GM19238 (cell line): ENCODE results near the gene BANP.
"Not testable (repeated sequence)": the region's sequence is repeated elsewhere in the genome, so short reads cannot be mapped to it uniquely, and the experiment has no call there.

Experiments used
- DNase-seq: peaks from one replicate; pipeline ENCODE4 v3.0.0; 2011; ENCODE audit warnings: low spot score; ENCODE audit not compliant: insufficient read length

The BANP gene

DNA sequence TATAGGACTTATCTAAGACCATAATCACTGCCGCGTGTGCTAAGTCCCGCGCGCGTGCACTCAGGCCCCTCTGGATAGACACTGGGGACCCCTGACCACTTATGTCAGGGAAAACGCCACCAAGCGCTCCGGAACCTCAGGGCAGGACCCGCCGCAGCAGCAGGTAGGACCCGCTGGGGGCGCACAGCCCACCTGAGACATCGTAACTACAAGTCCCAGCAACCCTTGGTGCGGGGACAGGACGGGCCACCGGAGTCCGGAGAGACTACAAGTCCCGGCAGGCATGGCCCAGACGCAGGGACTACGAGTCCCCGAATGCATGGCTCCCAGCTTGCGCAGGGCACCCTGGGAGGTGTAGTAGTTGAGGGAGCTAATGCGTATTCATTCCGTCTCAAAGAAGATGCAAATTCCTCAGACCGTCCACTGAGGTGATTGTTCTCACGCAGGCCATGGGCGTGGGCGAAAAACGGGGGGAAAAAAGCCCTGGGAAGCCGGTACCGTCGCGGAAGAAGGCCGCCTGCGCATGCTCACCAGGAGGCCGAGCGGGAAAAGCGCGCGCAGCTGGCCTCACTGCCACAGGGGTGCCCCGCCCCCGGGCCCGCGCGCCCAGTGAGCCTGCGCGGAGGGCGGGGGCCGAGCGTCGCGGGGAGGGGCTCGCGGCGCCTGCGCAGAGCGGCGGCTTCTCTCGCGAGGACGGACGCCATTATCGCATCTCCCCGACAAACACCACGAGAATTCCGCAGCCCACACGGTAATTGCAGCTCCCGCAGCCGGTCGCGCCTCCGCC, at the start of gene BANP:
TSS of gene BANP (plus strand) at position 670 of the 787 bp plus-strand sequence. CDS start 23,682 bp downstream, outside the sequence.
- peak; percentile 99 for DNase-seq

DNA sequence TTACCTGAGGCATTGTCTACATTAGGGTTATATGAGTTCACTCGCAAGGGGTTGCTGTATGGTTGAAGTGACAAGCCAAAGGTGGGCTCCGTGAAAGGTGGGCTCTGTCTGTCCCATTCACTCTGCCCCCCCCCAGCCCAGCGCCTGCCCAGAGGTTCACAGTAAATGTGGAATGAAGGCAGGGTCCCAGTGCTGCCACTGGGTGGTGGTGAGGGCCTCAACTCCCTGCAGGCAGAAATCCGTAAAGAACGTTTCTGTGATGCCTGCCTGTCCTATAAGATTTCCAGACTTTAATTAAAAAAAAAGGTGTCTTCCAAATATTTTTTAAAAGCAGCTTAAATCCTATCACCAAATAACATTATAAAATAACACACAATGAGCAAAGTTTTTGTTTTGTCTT, 46.3 kb upstream of the BANP start:
- not testable (repeated sequence) for DNase-seq

- not testable (repeated sequence) for DNase-seq
Observed at GRCh38 chr16:87905521-87905920, 45.7 kb upstream of the BANP start.

DNA sequence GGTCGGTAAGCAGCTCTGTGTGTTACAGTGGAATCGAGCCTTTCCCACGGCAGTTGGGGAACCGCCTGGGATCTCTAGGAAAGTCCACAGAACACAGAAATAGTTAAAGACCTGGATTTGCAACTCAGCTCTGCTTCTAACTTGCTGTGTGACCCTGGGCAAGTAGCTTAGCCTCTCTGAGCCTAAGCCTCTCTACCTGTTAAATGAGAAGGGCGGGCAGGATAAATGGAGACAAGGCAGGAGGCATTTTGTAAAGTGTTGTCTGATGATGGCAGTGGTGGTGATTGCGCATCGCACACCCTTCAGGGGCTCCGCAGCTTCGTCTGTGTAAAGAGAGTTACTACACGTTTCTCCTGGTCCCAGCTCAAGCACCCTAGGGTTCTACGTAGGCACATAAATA, 43.1 kb upstream of the BANP start:
- not testable (repeated sequence) for DNase-seq

- DNase-seq, result peak; percentile 78
Observed at GRCh38 chr16:87909203-87909935, 41.9 kb upstream of the BANP start.

- DNase-seq, result not testable (repeated sequence)
Observed at GRCh38 chr16:87911106-87911763, 40.0 kb upstream of the BANP start.

DNA sequence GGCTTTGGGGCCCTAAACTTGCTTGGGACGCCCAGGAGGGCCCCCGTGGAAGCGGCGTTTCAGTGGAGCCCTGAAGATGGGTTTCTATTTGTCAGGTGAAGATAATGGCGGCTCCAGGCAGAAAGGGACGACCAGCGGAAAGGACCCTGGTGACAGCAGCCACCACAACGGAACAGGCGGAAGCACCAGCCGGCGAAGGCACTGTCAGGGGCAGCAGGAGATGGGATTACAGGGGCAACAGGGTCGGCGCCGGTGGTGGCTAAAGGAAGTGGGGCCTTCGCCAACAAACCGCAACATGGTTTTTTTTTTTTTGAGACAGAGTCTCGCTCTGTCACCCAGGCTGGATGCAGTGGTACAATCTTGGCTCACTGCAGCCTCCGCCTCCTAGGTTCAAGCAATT, 38.5 kb upstream of the BANP start:
- DNase-seq, result not testable (repeated sequence)

DNA sequence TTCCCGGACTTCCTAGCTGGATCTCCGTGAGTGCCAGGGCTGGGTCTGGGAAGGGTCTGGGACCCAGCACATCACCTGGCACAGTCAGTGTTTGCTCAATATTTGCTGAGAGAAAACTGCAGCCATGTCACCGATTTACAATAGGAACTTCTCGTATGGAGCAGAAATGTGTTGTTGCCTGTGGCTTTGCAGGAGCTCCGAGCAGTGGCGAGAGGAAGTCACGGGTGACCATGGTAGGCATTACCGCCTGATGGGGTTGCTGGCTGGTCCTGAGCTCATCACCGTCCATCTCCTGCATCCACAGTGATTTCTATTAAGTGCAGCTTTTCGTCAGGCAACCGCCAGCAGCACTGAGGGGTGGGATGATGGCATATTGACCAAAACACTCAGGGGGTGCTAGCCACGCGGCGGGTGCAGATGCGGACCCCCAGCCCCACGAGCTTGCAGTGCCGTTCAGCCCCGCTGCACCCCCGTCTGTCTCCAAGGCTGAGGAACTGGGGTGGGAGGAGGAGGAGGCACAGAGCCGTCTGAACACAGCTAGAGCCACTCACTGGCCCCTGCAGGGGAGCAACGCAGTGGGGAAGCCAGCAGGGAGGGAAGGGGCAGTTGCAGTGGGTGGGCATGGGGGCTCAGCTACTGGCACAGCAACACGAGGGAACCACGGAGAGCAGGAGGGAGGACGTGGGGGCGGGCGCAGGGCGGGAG, 37.1 kb upstream of the BANP start:
- not testable (repeated sequence) for DNase-seq

DNA sequence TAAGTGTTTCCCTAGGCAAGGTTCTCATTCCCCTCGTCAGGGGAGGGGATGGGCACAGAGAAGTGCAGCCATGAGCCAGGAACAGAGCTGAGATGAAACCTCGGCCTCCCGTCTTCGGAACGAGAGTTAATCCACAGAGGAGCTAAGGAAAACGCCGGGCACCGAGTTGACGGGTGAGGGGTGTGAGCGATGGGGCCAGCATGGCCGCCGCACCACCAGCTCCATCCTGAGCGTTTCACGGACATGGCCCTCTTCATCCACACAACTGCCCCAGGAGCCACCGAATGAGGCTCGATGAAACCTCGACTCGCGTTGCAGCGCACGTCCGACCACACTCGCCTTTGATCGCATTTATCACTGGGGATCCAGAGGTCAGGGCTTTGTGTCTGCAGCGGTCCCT, 36.4 kb upstream of the BANP start:
- DNase-seq, result no peak

GRCh38 chr16:87917503-87917902, 33.7 kb upstream of the BANP start:
- no peak for DNase-seq

DNA sequence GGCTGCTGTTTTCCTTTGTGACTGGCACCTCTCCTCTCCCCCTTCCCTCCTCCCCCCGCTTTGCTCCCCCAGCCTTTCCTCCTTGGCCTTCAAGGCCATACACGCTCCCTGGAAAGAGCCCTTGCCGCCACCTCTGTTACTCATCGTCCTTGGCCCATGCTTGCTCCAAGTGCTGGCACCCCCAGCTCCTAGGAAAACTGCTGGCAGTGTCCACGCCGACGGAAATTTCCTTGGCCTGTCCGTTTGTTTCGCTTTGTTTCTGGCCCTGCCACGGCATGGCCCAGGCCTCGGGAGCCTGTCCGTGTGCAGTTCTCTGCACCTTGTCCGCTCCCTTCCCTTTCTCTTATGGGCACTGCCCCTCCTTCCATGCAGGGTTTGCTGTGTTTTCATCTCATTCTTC, 32.9 kb upstream of the BANP start:
- no peak for DNase-seq

DNA sequence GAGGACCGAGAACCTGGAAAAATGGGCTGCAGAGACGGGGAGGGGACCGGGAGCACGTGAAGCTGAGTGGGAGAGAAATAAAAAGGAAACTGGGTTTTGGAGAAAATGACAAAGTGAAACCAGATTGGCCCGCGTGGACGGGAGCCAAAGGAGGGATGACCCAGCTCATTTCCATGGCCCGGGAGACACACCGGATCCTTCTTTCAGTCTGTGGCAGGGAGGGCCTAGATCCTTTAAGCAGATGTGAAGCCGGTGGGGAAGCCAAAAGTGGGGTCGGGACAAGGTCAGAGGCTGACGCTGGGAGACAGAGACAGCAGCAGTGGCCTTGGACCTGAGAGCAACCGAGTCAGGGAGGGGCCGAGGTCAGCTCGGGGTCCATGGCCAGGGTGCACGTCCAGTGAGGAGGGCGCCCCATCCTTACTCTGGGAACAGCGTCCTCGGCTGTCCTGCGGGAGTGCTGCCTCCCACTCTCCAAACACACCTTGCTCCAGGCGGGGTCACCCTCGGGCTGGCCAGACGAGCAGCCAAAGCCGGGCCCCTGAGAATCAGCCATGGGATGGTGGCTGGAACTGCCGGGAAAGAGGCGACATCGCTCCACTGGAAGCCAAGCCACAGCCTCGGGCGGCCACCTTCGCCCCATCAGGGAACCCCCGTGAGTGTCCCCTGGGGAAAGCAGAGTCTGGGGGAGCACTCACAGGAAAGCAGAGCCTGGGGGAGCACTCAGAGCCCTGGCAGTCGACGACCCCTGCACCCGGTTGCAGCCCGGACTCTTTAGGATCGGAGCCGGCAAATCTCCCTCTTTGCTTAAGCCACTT, 32.2 kb upstream of the BANP start:
- no peak for DNase-seq

- no peak for DNase-seq
Observed at GRCh38 chr16:87919681-87919994, 31.6 kb upstream of the BANP start.

DNA sequence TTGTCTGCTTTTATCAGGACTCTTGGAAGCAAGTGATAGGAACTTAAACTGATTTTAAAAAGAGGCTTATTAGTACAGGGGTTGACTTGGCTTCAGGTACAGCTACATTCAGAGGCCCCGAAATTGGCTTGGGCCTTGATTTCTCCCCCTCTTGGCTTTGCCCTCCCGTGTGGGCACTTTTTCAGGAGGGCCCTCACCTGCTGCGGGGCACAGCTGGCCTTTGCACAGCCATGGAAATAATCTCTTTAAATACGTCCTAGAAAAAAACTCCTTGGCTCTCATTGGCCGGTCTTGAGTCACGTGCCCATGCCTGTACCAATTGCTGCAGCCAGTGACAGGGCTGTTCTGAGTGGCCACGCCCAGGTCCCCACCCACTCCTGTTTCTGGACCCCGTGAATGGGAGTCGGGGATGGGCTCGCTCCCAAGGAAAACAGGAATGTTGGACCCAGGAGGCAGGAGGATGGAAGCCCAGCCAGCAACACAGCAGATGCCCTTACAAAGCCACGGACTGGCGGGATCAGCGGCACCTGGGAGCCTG, 29.9 kb upstream of the BANP start:
- DNase-seq, result no peak

GRCh38 chr16:87922250-87922871, 28.9 kb upstream of the BANP start:
- no peak for DNase-seq

DNA sequence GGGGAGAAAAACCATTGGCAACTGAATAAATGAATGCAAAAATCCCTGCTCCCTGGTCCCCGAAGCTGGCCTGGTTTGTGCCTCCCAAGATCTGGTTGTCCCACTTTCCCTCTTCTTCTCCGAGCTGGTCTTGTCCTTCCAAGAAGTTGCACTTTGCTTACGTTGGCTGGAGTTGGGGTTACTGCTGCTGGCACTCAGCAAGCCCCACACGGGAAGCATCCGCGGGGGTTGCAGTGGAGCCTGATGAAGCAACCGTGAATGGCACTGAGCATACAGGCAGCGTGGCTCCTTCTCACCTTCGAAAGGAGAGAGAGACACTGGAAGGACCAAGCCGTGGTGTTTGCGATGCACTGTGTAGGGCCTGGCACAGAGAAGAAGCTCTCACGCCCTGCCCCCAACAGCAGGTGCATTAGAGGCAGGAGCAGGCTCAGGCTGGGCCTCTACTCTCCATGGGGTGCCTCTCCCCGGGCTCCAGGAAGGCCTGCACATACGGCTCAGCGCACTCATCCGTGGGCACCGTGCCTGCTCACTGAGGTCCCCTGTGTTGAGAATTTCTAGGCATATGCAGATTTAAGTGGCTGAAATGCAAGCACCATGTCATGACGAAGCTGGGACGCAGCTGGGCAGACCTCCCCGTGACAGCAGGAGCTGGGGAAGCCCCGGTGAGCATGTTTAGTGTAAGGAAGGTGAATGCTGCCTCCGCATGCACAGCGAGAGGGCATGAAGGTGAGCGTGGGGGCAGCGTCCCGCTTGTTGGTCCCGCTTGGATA, 27.0 kb upstream of the BANP start:
- peak; percentile 66 for DNase-seq

- no peak for DNase-seq
Observed at GRCh38 chr16:87924811-87925670, 26.2 kb upstream of the BANP start.
